ENCODE results near the gene SFMBT2. TPM values are rescaled to one million over a fixed set of nuclear protein-coding genes. Genes with fewer than 3 reads are reported as not detected.

SFMBT2 gene
- total RNA-seq, 4 donors from 2014 or later, result 2.6 to 26.4 (median 4.5) TPM

DNA sequence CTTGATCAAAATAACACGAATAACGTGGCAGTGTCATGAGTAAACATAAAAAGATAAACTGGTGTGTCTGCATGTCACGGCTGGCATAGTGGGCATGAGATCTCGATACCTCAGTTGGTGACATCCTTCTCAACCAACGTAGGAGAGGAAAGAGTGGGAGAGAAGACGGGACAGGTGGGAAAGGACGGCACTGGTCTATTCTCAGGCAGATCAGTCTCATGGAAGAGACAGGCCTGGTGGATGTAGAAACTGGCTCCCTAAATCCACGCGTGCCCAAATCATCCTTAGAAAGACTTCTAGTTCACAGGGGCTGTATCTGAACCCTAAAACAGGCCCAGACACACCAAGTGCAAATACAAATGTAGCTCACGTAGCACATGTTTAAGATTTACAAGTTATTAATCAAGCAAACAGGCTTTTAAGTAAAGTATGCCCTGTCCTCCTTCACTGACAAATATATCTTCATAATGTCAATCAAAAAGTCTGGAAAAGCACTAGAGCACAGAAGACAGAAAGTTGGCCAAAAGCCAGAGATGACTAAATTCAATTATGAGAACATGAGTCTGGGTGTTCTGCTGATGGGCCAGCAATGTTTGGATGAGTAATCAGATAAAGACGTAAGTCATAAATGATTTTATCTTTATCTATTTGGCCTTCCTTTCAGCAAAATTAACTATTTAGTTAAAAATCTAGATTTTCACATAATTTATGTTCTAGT lies 56.3 kb downstream of the SFMBT2 start:
- Histone ChIP-seq H3K27ac (no peak overlapping the region), H3K4me1 (no peaks in the 10 kb centered on the region), H3K27me3 (no peaks in the 10 kb centered on the region), H3K4me3 (no peak overlapping the region), H3K36me3 (no peaks in the 10 kb centered on the region), H3K9me3 (no peaks in the 10 kb centered on the region)
- DNase-seq, result no peak
- TF ChIP-seq, protein P1, sequence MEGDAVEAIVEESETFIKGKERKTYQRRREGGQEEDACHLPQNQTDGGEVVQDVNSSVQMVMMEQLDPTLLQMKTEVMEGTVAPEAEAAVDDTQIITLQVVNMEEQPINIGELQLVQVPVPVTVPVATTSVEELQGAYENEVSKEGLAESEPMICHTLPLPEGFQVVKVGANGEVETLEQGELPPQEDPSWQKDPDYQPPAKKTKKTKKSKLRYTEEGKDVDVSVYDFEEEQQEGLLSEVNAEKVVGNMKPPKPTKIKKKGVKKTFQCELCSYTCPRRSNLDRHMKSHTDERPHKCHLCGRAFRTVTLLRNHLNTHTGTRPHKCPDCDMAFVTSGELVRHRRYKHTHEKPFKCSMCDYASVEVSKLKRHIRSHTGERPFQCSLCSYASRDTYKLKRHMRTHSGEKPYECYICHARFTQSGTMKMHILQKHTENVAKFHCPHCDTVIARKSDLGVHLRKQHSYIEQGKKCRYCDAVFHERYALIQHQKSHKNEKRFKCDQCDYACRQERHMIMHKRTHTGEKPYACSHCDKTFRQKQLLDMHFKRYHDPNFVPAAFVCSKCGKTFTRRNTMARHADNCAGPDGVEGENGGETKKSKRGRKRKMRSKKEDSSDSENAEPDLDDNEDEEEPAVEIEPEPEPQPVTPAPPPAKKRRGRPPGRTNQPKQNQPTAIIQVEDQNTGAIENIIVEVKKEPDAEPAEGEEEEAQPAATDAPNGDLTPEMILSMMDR (IDR thresholded peaks at IDR 0.05), result no peak
- TF ChIP-seq POLR2A (IDR thresholded peaks at IDR 0.05), result no peak

DNA sequence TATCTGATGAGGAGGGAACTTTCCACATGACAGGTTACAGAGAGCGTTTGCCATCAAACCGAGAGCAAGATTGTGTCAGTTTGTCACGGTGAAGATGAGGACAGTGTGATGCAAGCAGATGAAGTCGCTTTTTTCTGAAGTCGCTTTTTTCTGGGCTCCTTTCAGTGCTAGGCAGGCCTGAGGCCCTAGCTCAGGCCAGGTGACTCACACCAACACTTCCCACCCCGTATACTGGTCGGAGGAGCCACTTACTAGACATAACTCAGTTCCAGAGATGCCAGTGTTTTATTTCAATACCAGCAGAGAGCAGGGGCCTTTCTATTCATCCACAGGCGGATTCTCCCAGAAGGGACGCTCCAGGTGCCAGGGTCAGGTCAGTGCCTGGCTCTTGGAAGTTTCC lies 58.9 kb downstream of the SFMBT2 start:
- Histone ChIP-seq H3K4me1 (no peaks in the 10 kb centered on the region), H3K27ac (no peak overlapping the region), H3K9me3 (no peaks in the 10 kb centered on the region), H3K4me3 (no peak overlapping the region), H3K36me3 (no peaks in the 10 kb centered on the region), H3K27me3 (no peaks in the 10 kb centered on the region)
- no peak for DNase-seq
- TF ChIP-seq, protein P1 (IDR thresholded peaks at IDR 0.05), result no peak
- TF ChIP-seq POLR2A (IDR thresholded peaks at IDR 0.05), result no peak

DNA sequence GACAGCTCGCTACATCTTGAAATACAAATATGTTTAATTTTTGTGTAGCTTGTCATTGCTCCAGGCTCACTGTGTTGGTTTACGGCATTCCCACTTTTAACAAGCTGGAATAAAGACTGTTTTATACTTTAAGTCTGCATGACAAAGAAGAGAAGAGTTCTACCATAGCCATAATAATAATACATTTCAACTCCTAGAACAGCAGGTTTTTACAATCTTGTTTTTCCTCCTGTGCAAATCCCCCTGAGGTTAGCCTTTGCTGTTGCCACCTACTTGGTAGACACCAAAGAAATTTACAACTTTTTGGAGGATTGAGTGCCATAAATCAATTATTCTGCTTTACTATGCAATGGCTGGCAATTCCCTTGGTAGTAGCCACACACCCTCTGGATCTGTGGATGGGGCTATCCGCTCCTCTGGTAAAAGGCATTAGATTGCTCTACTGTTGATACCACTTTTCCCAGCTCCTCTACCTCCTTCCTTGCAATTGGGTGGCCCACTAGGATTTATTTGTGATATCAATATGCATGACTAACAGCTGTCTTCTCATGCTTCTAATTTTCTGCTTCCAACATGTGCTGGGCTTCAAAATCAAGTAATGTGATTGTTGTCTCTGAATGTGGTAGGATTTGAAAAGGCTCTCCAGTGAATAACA lies 60.2 kb downstream of the SFMBT2 start:
- H3K36me3 ChIP-seq, result no peaks in the 10 kb centered on the region
- no peak overlapping the region for H3K4me3 ChIP-seq
- no peak for DNase-seq
- no peaks in the 10 kb centered on the region for H3K4me1 ChIP-seq
- H3K27ac ChIP-seq, result no peak overlapping the region
- no peaks in the 10 kb centered on the region for H3K27me3 ChIP-seq
- no peaks in the 10 kb centered on the region for H3K9me3 ChIP-seq
- TF ChIP-seq POLR2A (IDR thresholded peaks at IDR 0.05), result no peak
- TF ChIP-seq, protein P1 (IDR thresholded peaks at IDR 0.05), result no peak

DNA sequence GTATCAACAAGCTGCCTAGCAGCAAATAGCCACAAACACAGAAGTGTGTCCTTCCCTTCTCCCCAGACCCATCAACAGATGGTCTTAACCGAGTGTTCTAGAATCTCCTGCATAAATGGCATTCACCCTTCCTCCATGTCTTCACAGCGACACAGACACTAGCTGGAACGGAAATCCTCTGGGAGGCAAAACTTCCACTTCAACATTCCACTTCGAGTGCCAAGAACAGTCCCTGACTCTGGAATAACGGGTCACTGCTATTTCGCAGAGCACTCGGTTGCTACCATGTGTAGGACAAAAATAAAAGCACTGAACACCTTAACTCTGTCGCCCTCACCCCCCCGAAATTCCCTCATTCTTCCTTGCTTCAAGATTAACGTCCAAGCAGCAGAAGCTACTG lies 65.1 kb downstream of the SFMBT2 start:
- Histone ChIP-seq H3K36me3 (no peaks in the 10 kb centered on the region), H3K4me3 (no peak overlapping the region), H3K27ac (peak overlapping the region in 1 of 4 donors; percentile 30), H3K4me1 (no peaks in the 10 kb centered on the region), H3K27me3 (no peaks in the 10 kb centered on the region), H3K9me3 (no peaks in the 10 kb centered on the region)
- TF ChIP-seq POLR2A (IDR thresholded peaks at IDR 0.05), result no peak
- TF ChIP-seq, protein P1 (IDR thresholded peaks at IDR 0.05), result no peak
- DNase-seq, result no peak

DNA sequence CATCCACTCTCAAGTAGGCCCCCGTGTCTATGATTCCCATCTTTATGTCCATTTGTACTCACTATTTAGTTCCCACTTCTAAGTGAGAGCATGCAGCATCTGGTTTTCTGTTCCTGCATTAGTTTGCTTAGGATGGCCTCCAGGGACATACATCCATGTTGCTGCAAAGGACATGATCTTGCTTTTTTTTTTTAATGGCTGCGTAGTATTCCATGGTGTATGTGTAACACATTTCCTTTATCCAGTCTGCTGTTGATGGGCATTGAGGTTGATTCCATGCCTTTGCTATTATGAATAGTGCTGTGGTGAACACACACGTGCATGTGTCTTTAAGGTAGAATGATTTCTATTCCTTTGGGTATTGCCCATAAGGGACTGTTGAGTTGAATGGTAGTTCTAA lies 67.8 kb downstream of the SFMBT2 start:
- Histone ChIP-seq H3K4me3 (no peak overlapping the region), H3K36me3 (no peaks in the 10 kb centered on the region), H3K4me1 (no peaks in the 10 kb centered on the region), H3K27ac (no peak overlapping the region), H3K9me3 (no peaks in the 10 kb centered on the region), H3K27me3 (no peaks in the 10 kb centered on the region)
- TF ChIP-seq, protein P1 (IDR thresholded peaks at IDR 0.05), result no peak
- TF ChIP-seq POLR2A (IDR thresholded peaks at IDR 0.05), result no peak
- no peak for DNase-seq
